Fibroblast of skin of abdomen (primary cell): ENCODE data around the gene POMT1. TPM values are rescaled to one million over a fixed set of nuclear protein-coding genes. Genes with fewer than 3 reads are reported as not detected.
A peak's percentile ranks its signal among the peaks of the same experiment; 100 is the strongest.
"Not testable (repeated sequence)": the region's sequence is repeated elsewhere in the genome, so short reads cannot be mapped to it uniquely, and the experiment has no call there.

Experiments used
- DNase-seq: peaks from one replicate; pipeline ENCODE4 v3.0.0-alpha.2; 2013
- polyA plus RNA-seq, 2 experiments: library from polyadenylated mRNA; unstranded; fragments of 120-200 nt; gene quantifications; one replicate each; pipeline ENCODE4 v1.2.1, GENCODE V29; 2013; ENCODE audit not compliant: insufficient read length in 2 of 2

The POMT1 gene
- polyA plus RNA-seq (2013, experiment 1 of 2; ENCODE audit: insufficient read length): 17.7 TPM
- 17.0 TPM for polyA plus RNA-seq (2013, experiment 2 of 2; ENCODE audit: insufficient read length)

- DNase-seq: peak; percentile 81
Observed at GRCh38 chr9:131502781-131503625, at the start of gene POMT1. POMT1 (plus strand) TSS chr9:131502918; CDS start chr9:131504219, 1,301 bp downstream.

- no peak for DNase-seq
Observed at GRCh38 chr9:131454028-131454427, 48.7 kb upstream of the POMT1 start.

- DNase-seq: not testable (repeated sequence)
Observed at GRCh38 chr9:131455655-131456054, 47.1 kb upstream of the POMT1 start.

- no peak for DNase-seq
Observed at GRCh38 chr9:131457746-131458145, 45.0 kb upstream of the POMT1 start.

- no peak for DNase-seq
Observed at GRCh38 chr9:131459056-131459455, 43.7 kb upstream of the POMT1 start.

GRCh38 chr9:131461166-131461565 is 41.6 kb upstream of the POMT1 start:
- DNase-seq: no peak

GRCh38 chr9:131464354-131465000 is 38.2 kb upstream of the POMT1 start:
- DNase-seq: no peak

- peak; percentile 60 for DNase-seq
Observed at GRCh38 chr9:131465401-131465800, 37.3 kb upstream of the POMT1 start.

- DNase-seq: no peak
Observed at GRCh38 chr9:131467214-131467935, 35.3 kb upstream of the POMT1 start.

GRCh38 chr9:131468031-131468430 is 34.7 kb upstream of the POMT1 start:
- DNase-seq: no peak

GRCh38 chr9:131469356-131469755 is 33.4 kb upstream of the POMT1 start:
- peak; percentile 25 for DNase-seq

- DNase-seq: no peak
Observed at GRCh38 chr9:131469951-131470350, 32.8 kb upstream of the POMT1 start.

- DNase-seq: no peak
Observed at GRCh38 chr9:131470581-131470991, 32.1 kb upstream of the POMT1 start.

- DNase-seq: not testable (repeated sequence)
Observed at GRCh38 chr9:131472085-131472484, 30.6 kb upstream of the POMT1 start.

- no peak for DNase-seq
Observed at GRCh38 chr9:131473198-131473885, 29.4 kb upstream of the POMT1 start.

GRCh38 chr9:131473891-131474290 is 28.8 kb upstream of the POMT1 start:
- DNase-seq: no peak

- no peak for DNase-seq
Observed at GRCh38 chr9:131474711-131475110, 28.0 kb upstream of the POMT1 start.

GRCh38 chr9:131475111-131475955 is 27.4 kb upstream of the POMT1 start:
- DNase-seq: no peak

GRCh38 chr9:131475956-131476776 is 26.6 kb upstream of the POMT1 start:
- DNase-seq: no peak

GRCh38 chr9:131476777-131477345 is 25.9 kb upstream of the POMT1 start:
- no peak for DNase-seq
